Pancreas (tissue), 10 donors: Measurements from ENCODE around the gene DAW1. TPM values are rescaled to one million over a fixed set of nuclear protein-coding genes. Genes with fewer than 3 reads are reported as not detected.

Source experiments
- ATAC-seq, 4 donors: fragments of 200-7000 bp; cut with Tn5 transposase; one replicate each; pipeline versions ENCODE4 v1.8.0 to v1.9.1; 2020; ENCODE audit warnings: mild to moderate bottlenecking in 4 of 4, moderate library complexity in 4 of 4
- DNase-seq, 6 donors: peaks; one replicate each; pipeline ENCODE4 v3.0.0-alpha.2; 2020
- FAIRE-seq: peaks from 2 replicates; lab custom pipeline; 2012; peaks lifted over from hg19 to GRCh38; lab: Jason Lieb, UNC
- H3K27ac ChIP-seq, 4 donors: fragments of 200-600 bp; sonication (generic); 1 replicate in 3 of 4; 2 replicates in 1 of 4; pipeline versions ENCODE4 v1.5.0 to v1.8.0; 2020
- H3K27me3 ChIP-seq, 4 donors: fragments of 200-600 bp; one replicate each; pipeline ENCODE4 v1.8.0; 2021
- H3K36me3 ChIP-seq, 3 donors: fragments of 200-600 bp; sonication (generic) in 1 of 3; one replicate each; pipeline versions ENCODE4 v1.5.0 to v1.8.0; 2020 to 2021
- H3K4me1 ChIP-seq, 3 donors: fragments of 200-600 bp; one replicate each; pipeline ENCODE4 v1.8.0; 2021
- H3K4me3 ChIP-seq, 4 donors: fragments of 200-600 bp; sonication (generic) in 2 of 4; one replicate each; pipeline versions ENCODE4 v1.5.0 to v1.8.0; 2020 to 2021
- H3K9me3 ChIP-seq, 4 donors: fragments of 200-600 bp; one replicate each; pipeline ENCODE4 v1.8.0; 2021
- WGBS, 2 donors: extraction: QIAGEN DNeasy Blood & Tissue Kit; methylation state at CpG; one replicate each; pipeline ENCODE4 v1.1.7; 2013; 5-methylcytosine and 5-hydroxymethylcytosine counted together
- intact Hi-C, 3 donors: fragments of 100-400 bp; cut with DNase I; formaldehyde crosslinking; loops; one replicate each; pipeline versions ENCODE4 v1.11.1 to v1.14.2; 2022
- polyA plus RNA-seq, 2 donors: library from polyadenylated mRNA; stranded (reverse); fragments of 200-250 nt; gene quantifications; one replicate each; pipeline ENCODE4 v1.2.3, GENCODE V29; 2013
- total RNA-seq, 6 donors: library from RNA; stranded (reverse); fragmentation: NEBNext Ultra II Directional in 4 of 6; extraction: Animal tissue kit (Norgen Biotek cat#: 25700) in 4 of 6; gene quantifications; one replicate each; pipeline versions ENCODE4 v1.2.1 to v1.2.4, GENCODE V29; 2021 to 2023
- TF ChIP-seq, protein P1 (sequence below), 4 donors: fragments of 200-600 bp; sonication (generic) in 3 of 4; IDR thresholded peaks; one replicate each; pipeline versions ENCODE4 v1.5.0 to v1.8.0; 2021; ENCODE audit warnings: antibody characterized with exemption in 4 of 4
- donor health status: healthy with polysubstance abuse.
- donor health status: DM: no; HTN: no; CAD: no; lungs with moderate emphysema.
- donor health status: DM: no; HTN: no; CAD: no.
- donor health status: control.
- donor health status: control.
- donor health status: Bipolar disorder and iron deficiency.
- donor health status: DM: yes; HTN: yes; CAD: no.
- donor health status: DM: no; HTN: no; CAD: no.
- donor health status: DM: no; HTN: no; CAD: no.
- donor health status: DM: yes; HTN: yes; CAD: no.

Gene DAW1
- total and polyA plus RNA-seq, 8 donors = 0.25 TPM; not detected in 7

GRCh38 chr2:227864161-227864756 lies 7.2 kb upstream of the DAW1 start:
- no peak overlapping the region for H3K27ac ChIP-seq
- H3K36me3 ChIP-seq = no peaks in the 10 kb centered on the region
- H3K9me3 ChIP-seq = no peaks in the 10 kb centered on the region
- 42 to 46% methylated on average over 9 of the region's 9 CpGs for WGBS, 2 donors
- no peaks in the 10 kb centered on the region for H3K4me1 ChIP-seq
- TF ChIP-seq, protein P1, sequence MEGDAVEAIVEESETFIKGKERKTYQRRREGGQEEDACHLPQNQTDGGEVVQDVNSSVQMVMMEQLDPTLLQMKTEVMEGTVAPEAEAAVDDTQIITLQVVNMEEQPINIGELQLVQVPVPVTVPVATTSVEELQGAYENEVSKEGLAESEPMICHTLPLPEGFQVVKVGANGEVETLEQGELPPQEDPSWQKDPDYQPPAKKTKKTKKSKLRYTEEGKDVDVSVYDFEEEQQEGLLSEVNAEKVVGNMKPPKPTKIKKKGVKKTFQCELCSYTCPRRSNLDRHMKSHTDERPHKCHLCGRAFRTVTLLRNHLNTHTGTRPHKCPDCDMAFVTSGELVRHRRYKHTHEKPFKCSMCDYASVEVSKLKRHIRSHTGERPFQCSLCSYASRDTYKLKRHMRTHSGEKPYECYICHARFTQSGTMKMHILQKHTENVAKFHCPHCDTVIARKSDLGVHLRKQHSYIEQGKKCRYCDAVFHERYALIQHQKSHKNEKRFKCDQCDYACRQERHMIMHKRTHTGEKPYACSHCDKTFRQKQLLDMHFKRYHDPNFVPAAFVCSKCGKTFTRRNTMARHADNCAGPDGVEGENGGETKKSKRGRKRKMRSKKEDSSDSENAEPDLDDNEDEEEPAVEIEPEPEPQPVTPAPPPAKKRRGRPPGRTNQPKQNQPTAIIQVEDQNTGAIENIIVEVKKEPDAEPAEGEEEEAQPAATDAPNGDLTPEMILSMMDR (IDR thresholded peaks at IDR 0.05) = no peak
- FAIRE-seq = no peak
- DNase-seq = no peak
- intact Hi-C loops = no loop called here
- H3K27me3 ChIP-seq = no peaks in the 10 kb centered on the region
- no peak overlapping the region for H3K4me3 ChIP-seq
- ATAC-seq = no peak

- no peak for DNase-seq
- Histone ChIP-seq H3K9me3 (no peaks in the 10 kb centered on the region), H3K27ac (no peak overlapping the region), H3K27me3 (no peaks in the 10 kb centered on the region), H3K4me1 (no peaks in the 10 kb centered on the region), H3K36me3 (no peaks in the 10 kb centered on the region), H3K4me3 (no peak overlapping the region)
- WGBS, 2 donors = 63 to 75% methylated on average over 4 of the region's 4 CpGs
- TF ChIP-seq, protein P1 (IDR thresholded peaks at IDR 0.05) = no peak
- FAIRE-seq = no peak
- intact Hi-C loops = no loop called here
- ATAC-seq = no peak
Measured at GRCh38 chr2:227865291-227865690, 6.1 kb upstream of the DAW1 start.

- TF ChIP-seq, protein P1 (IDR thresholded peaks at IDR 0.05) = no peak
- Histone ChIP-seq H3K36me3 (no peaks in the 10 kb centered on the region), H3K4me1 (no peaks in the 10 kb centered on the region), H3K27me3 (peaks cover 0 to 6% (median 1%) of the 10 kb centered on the region in 4 donors), H3K27ac (no peak overlapping the region), H3K4me3 (no peak overlapping the region), H3K9me3 (no peaks in the 10 kb centered on the region)
- WGBS, 2 donors = 66 to 68% methylated on average over 2 of the region's 2 CpGs
- FAIRE-seq = no peak
- ATAC-seq = no peak
- intact Hi-C loops = no loop called here
- no peak for DNase-seq
Measured at GRCh38 chr2:227867386-227867785, 4.0 kb upstream of the DAW1 start.

GRCh38 chr2:227870710-227871374 lies 589 bp upstream of the DAW1 start:
- DNase-seq = no peak
- ATAC-seq = peak in 2 of 4 donors; percentile 8 to 15
- TF ChIP-seq, protein P1 (IDR thresholded peaks at IDR 0.05) = no peak
- no peaks in the 10 kb centered on the region for H3K4me1 ChIP-seq
- no peak overlapping the region for H3K27ac ChIP-seq
- FAIRE-seq = no peak
- H3K27me3 ChIP-seq = peaks cover 0 to 6% (median 1%) of the 10 kb centered on the region in 4 donors
- intact Hi-C loops = no loop called here
- H3K9me3 ChIP-seq = no peaks in the 10 kb centered on the region
- H3K4me3 ChIP-seq = peak overlapping the region in 1 of 4 donors; percentile 39
- no peaks in the 10 kb centered on the region for H3K36me3 ChIP-seq
- WGBS, 2 donors = 58 to 67% methylated on average over 13 of the region's 13 CpGs

DNA sequence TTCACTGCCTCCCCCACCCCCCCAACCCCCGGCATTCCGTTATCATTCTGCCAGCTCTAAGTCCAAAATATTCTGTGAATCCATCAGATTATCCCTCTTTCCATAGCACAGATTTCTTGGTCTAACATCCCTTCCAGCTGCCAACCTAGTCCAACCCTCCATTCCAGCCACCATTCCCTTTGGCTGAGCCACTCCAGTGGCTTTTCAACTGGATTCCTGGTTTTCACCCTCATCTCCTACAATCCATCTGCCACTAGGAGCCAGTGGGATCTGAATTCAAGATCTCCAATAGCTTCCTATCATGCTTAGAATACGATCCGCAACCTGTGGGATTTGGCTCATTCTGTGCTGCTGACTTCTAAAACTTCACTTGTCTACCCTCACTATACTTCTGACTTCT lies 1.2 kb downstream of the DAW1 start:
- Histone ChIP-seq H3K4me3 (no peak overlapping the region), H3K9me3 (no peaks in the 10 kb centered on the region), H3K27me3 (peaks cover 0 to 6% (median 1%) of the 10 kb centered on the region in 4 donors), H3K4me1 (no peaks in the 10 kb centered on the region), H3K27ac (no peak overlapping the region), H3K36me3 (no peaks in the 10 kb centered on the region)
- intact Hi-C loops = no loop called here
- 87 to 91% methylated on average over 4 of the region's 4 CpGs for WGBS, 2 donors
- no peak for FAIRE-seq
- no peak for ATAC-seq
- DNase-seq = no peak
- TF ChIP-seq, protein P1 (IDR thresholded peaks at IDR 0.05) = no peak
